ENCODE data around the gene SOCS3.

The SOCS3 gene

GRCh38 chr17:78346605-78347250, 13.1 kb downstream of the SOCS3 start:
- Histone ChIP-seq H3K4me3 (ENCODE audit: low read depth, low read length) (no peak overlapping the region), H3K4me1 (ENCODE audit: control insufficient read depth, insufficient read depth, low read length) (peaks cover 21% of the 10 kb centered on the region), H3K9ac (ENCODE audit: low read depth, low read length) (no peak overlapping the region), H3K36me3 (ENCODE audit: control insufficient read depth, insufficient read depth, low read length) (no peaks in the 10 kb centered on the region), H3K9me3 (ENCODE audit: control insufficient read depth, insufficient read depth, low read length) (no peaks in the 10 kb centered on the region), H3K27me3 (ENCODE audit: control insufficient read depth, insufficient read depth, low read length) (peaks cover 21% of the 10 kb centered on the region), H3K27ac (ENCODE audit: low read depth, low read length) (no peak overlapping the region)

GRCh38 chr17:78345791-78346494, 13.9 kb downstream of the SOCS3 start:
- Histone ChIP-seq H3K27me3 (ENCODE audit: control insufficient read depth, insufficient read depth, low read length) (peaks cover 26% of the 10 kb centered on the region), H3K4me3 (ENCODE audit: low read depth, low read length) (no peak overlapping the region), H3K36me3 (ENCODE audit: control insufficient read depth, insufficient read depth, low read length) (no peaks in the 10 kb centered on the region), H3K27ac (ENCODE audit: low read depth, low read length) (no peak overlapping the region), H3K4me1 (ENCODE audit: control insufficient read depth, insufficient read depth, low read length) (peaks cover 15% of the 10 kb centered on the region), H3K9ac (ENCODE audit: low read depth, low read length) (no peak overlapping the region), H3K9me3 (ENCODE audit: control insufficient read depth, insufficient read depth, low read length) (no peaks in the 10 kb centered on the region)

GRCh38 chr17:78345172-78345571, 14.7 kb downstream of the SOCS3 start:
- Histone ChIP-seq H3K27ac (ENCODE audit: low read depth, low read length) (no peak overlapping the region), H3K4me3 (ENCODE audit: low read depth, low read length) (no peak overlapping the region), H3K4me1 (ENCODE audit: control insufficient read depth, insufficient read depth, low read length) (peaks cover 15% of the 10 kb centered on the region), H3K9me3 (ENCODE audit: control insufficient read depth, insufficient read depth, low read length) (no peaks in the 10 kb centered on the region), H3K9ac (ENCODE audit: low read depth, low read length) (no peak overlapping the region), H3K27me3 (ENCODE audit: control insufficient read depth, insufficient read depth, low read length) (peaks cover 32% of the 10 kb centered on the region), H3K36me3 (ENCODE audit: control insufficient read depth, insufficient read depth, low read length) (no peaks in the 10 kb centered on the region)

DNA sequence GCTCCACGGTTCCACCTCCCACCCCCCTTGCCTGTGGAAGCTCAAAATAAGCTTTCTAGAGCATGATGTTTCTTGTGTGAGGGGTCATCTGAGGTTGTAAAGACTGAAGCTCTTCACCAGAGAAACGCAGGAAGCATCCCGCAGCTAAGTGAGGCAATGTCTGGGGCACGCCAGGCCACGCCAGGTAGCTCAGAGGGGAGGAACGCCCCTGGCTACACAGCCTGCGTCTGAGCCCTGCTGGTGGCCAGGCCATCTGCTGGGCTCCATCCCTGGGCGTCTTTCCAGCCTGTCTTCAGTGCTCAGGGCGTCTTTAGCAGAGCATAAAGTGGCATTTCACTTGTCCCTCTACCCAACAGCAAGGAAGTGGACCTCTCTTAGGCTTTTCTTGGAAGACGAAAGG, 15.2 kb downstream of the SOCS3 start:
- H3K36me3 ChIP-seq (ENCODE audit: control insufficient read depth, insufficient read depth, low read length): no peaks in the 10 kb centered on the region
- no peaks in the 10 kb centered on the region for H3K9me3 ChIP-seq (ENCODE audit: control insufficient read depth, insufficient read depth, low read length)
- no peak overlapping the region for H3K4me3 ChIP-seq (ENCODE audit: low read depth, low read length)
- no peak overlapping the region for H3K27ac ChIP-seq (ENCODE audit: low read depth, low read length)
- peaks cover 15% of the 10 kb centered on the region for H3K4me1 ChIP-seq (ENCODE audit: control insufficient read depth, insufficient read depth, low read length)
- peaks cover 32% of the 10 kb centered on the region for H3K27me3 ChIP-seq (ENCODE audit: control insufficient read depth, insufficient read depth, low read length)
- H3K9ac ChIP-seq (ENCODE audit: low read depth, low read length): no peak overlapping the region

GRCh38 chr17:78343543-78344201, 16.2 kb downstream of the SOCS3 start:
- Histone ChIP-seq H3K4me1 (ENCODE audit: control insufficient read depth, insufficient read depth, low read length) (peaks cover 15% of the 10 kb centered on the region), H3K4me3 (ENCODE audit: low read depth, low read length) (no peak overlapping the region), H3K9ac (ENCODE audit: low read depth, low read length) (no peak overlapping the region), H3K27me3 (ENCODE audit: control insufficient read depth, insufficient read depth, low read length) (peaks cover 32% of the 10 kb centered on the region), H3K36me3 (ENCODE audit: control insufficient read depth, insufficient read depth, low read length) (no peaks in the 10 kb centered on the region), H3K9me3 (ENCODE audit: control insufficient read depth, insufficient read depth, low read length) (no peaks in the 10 kb centered on the region), H3K27ac (ENCODE audit: low read depth, low read length) (no peak overlapping the region)

GRCh38 chr17:78343187-78343542, 16.7 kb downstream of the SOCS3 start:
- H3K27me3 ChIP-seq (ENCODE audit: control insufficient read depth, insufficient read depth, low read length): peaks cover 32% of the 10 kb centered on the region
- no peak overlapping the region for H3K9ac ChIP-seq (ENCODE audit: low read depth, low read length)
- no peak overlapping the region for H3K4me3 ChIP-seq (ENCODE audit: low read depth, low read length)
- H3K9me3 ChIP-seq (ENCODE audit: control insufficient read depth, insufficient read depth, low read length): no peaks in the 10 kb centered on the region
- no peaks in the 10 kb centered on the region for H3K36me3 ChIP-seq (ENCODE audit: control insufficient read depth, insufficient read depth, low read length)
- H3K4me1 ChIP-seq (ENCODE audit: control insufficient read depth, insufficient read depth, low read length): peaks cover 15% of the 10 kb centered on the region
- peak overlapping the region; percentile 56 for H3K27ac ChIP-seq (ENCODE audit: low read depth, low read length)

DNA sequence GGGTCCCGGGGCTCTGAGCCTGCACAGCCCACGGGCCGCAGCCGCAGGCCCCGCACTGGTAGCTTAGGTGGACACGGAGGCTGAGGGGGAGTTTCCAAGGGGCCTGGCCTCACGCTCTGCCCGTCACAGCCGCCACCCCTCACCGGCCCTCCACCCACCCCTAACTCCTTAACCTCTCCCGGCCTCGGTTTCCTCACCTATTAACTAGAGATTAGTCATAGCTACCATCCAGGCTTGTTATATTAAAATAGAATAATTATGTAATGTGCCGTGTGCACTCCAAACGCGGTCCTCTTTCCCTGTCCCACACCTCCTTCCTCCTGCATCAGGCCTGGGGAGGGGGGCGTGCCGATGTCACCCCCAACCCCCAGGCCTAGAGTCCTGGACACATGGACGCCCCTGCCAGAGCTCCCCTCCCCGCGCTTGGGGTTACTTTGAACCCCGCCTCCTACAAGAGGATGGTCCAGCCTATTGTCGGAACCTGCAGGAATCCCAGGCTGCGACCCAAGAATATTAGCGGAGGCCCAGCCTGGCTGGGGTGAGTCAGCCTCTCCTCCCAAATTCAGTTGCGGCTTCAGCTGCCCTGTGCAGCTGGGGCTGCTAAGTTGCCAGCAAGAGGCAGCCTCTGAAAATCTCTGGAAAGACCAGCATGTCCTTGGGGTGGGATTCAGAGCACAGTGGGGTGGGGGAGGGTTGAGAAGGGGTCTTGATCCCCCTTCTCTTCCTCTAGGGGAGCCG, 17.3 kb downstream of the SOCS3 start:
- H3K27me3 ChIP-seq (ENCODE audit: control insufficient read depth, insufficient read depth, low read length): peaks cover 32% of the 10 kb centered on the region
- peaks cover 15% of the 10 kb centered on the region for H3K4me1 ChIP-seq (ENCODE audit: control insufficient read depth, insufficient read depth, low read length)
- H3K4me3 ChIP-seq (ENCODE audit: low read depth, low read length): peak overlapping the region; percentile 55
- H3K9me3 ChIP-seq (ENCODE audit: control insufficient read depth, insufficient read depth, low read length): no peaks in the 10 kb centered on the region
- H3K36me3 ChIP-seq (ENCODE audit: control insufficient read depth, insufficient read depth, low read length): no peaks in the 10 kb centered on the region
- peak overlapping the region; percentile 56 for H3K27ac ChIP-seq (ENCODE audit: low read depth, low read length)
- no peak overlapping the region for H3K9ac ChIP-seq (ENCODE audit: low read depth, low read length)

DNA sequence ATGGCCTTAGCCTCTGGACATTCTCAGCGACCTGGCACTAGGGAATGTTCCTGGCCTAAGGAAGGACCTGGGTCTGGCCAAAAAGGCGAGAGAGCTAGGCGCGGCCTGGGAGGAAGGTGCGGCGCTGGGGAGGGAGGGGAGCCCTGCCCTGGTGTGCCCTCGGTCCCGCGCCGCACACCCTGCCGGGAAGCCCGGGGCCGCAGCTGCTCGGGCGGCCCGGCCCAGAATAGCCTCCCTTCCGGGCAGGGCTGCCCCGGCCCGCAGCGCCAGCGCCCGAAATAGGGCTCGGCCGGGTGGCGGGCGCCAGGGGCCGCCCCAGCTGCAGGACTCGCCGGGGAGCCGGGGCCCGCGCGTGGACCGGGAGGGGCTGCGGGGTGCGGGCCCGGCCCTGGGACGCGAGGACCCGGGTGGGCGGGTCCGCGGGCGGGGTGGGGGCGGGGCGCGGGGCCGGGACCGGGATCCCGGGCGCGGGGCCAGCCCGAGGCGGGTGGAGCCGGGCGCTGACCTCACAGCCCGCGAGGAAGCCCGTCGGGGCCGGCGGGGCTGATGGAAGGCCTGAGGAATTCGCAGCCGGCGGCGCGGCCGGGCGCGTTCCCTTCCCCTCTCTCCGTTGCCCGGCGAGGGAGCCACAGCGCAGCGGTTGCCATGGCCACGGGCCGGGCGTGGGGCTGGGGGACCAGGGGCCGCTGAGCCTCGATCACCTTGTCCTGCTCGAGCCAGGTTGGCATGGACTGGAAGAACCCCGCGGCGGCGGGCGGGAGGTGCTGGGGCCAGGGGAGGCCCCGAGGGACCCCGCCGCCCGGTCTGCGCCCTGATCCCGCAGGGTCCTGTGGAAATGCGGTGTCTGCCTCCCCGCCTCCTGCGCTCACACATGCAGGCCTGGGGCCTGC, 18.1 kb downstream of the SOCS3 start:
- Histone ChIP-seq H3K27me3 (ENCODE audit: control insufficient read depth, insufficient read depth, low read length) (peaks cover 32% of the 10 kb centered on the region), H3K9me3 (ENCODE audit: control insufficient read depth, insufficient read depth, low read length) (no peaks in the 10 kb centered on the region), H3K4me1 (ENCODE audit: control insufficient read depth, insufficient read depth, low read length) (peaks cover 15% of the 10 kb centered on the region), H3K36me3 (ENCODE audit: control insufficient read depth, insufficient read depth, low read length) (no peaks in the 10 kb centered on the region), H3K9ac (ENCODE audit: low read depth, low read length) (0 out of 2 replicates have a peak overlapping the region, but pooled peaks have one; percentile 18), H3K4me3 (ENCODE audit: low read depth, low read length) (peak overlapping the region; percentile 55), H3K27ac (ENCODE audit: low read depth, low read length) (no peak overlapping the region)

DNA sequence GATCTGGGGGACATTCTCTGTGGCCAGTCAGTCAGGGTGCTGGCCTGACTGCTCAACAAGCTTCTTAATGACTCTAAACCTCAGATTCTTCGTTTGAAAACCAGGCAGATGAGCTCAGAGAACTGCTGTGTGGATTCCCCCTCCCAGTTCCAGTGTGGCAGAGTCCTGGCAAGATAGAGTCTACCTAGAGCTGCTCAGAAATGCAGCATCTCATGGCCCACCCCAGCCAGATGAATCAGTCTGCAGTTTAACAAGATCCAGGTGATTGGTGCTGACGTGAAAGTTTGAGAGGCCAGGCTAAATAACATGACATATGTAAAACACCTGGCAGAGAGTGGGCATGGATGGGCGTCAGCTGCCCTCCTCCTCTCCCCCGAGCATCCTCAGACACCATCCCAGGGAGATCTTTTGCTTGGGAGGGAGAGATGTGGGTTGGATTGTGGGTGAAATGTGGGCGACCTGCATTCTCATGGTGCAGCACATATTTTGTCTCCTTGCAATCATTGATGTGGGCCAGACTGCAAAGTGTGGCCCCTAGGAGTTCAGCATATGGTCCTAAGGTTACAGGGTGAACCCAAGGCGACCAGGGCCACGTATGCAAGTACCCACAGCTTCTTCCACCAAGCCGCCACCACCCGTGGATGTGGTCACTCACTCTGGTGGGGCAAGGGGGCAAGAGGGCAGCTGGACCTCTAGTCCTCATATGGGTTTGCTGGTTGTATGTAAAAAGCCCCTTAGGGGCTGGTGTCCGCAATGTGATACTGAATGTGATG, 19.5 kb downstream of the SOCS3 start:
- Histone ChIP-seq H3K4me1 (ENCODE audit: control insufficient read depth, insufficient read depth, low read length) (peaks cover 15% of the 10 kb centered on the region), H3K36me3 (ENCODE audit: control insufficient read depth, insufficient read depth, low read length) (no peaks in the 10 kb centered on the region)

More for the DNA sequence above, 19.5 kb downstream of the SOCS3 start:
- Histone ChIP-seq H3K9me3 (ENCODE audit: control insufficient read depth, insufficient read depth, low read length) (no peaks in the 10 kb centered on the region), H3K27ac (ENCODE audit: low read depth, low read length) (no peak overlapping the region), H3K27me3 (ENCODE audit: control insufficient read depth, insufficient read depth, low read length) (peaks cover 32% of the 10 kb centered on the region), H3K4me3 (ENCODE audit: low read depth, low read length) (no peak overlapping the region), H3K9ac (ENCODE audit: low read depth, low read length) (no peak overlapping the region)

All from HUES48 (cell line).